Brain microvascular endothelial cell (primary cell): Measurements from ENCODE around the gene CNTNAP1.

Experiments used
- DNase-seq: peaks from one replicate; pipeline ENCODE4 v3.0.0-alpha.2; 2020
- H3K27ac ChIP-seq: fragments of 250-450 bp; sonication (Bioruptor Pico); 2 replicates; pipeline ENCODE4 v1.5.1; 2020; ENCODE audit warnings: mild to moderate bottlenecking, moderate library complexity
- H3K27me3 ChIP-seq: fragments of 250-450 bp; sonication (Bioruptor Pico); replicated peaks from 2 replicates; pipeline ENCODE4 v1.5.1; 2020; ENCODE audit warnings: mild to moderate bottlenecking
- H3K36me3 ChIP-seq: fragments of 250-450 bp; sonication (Bioruptor Pico); replicated peaks from 2 replicates; pipeline ENCODE4 v1.5.1; 2020; ENCODE audit warnings: mild to moderate bottlenecking
- H3K4me3 ChIP-seq: 2 replicates; pipeline ENCODE4 v1.5.1; 2011; ENCODE audit warnings: low read depth, mild to moderate bottlenecking, control low read depth, low read length, moderate library complexity
- in situ Hi-C: cut with HindIII; loops from 2 replicates; pipeline ENCODE4 v1.10.0; 2017; ENCODE audit warnings: low sequenced_read_pairs, low pct_ligation_motif_present
- TF ChIP-seq, protein P1 (sequence below): IDR thresholded peaks from 2 replicates; pipeline ENCODE4 v1.5.1; 2011; ENCODE audit warnings: low read depth, mild to moderate bottlenecking, moderate library complexity, low read length, control low read depth, inconsistent platforms; ENCODE audit errors: missing control alignments

CNTNAP1 gene

DNA sequence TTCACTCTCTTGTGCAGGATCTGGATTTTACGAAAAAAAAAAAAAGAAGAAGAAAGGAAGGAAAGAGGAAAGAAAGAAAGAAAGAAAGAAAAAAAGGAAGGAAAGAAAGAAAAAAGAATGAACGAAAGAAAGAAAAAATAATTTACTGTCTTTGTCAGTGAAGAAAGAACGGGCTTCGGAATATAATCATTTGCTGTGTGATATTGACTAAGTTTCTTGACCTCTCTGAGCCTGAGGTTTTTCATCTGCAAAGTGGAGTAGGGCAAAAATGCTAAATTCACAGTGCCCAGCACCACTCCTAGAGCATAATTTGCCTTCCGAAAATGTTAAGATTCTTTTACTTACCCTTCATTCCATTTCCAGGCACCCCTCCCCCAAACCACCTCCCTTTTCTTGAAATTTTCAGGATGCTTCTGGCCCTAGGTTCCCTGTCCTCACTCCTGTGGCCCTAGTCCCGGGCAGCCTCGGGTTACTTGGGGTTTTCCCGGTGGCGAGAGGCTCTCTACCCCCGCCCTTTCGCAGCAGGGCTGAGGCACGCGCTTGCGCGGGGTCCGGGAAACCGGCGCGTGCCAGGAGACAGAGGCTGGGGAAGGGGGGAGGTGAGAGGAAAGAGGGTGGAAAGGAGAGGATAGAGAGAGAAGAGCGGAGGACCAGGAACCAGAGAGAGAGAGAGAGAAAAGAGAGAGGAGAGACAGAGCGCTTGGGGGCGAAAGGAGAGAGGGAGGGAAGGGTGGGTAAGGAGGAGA lies at the start of gene CNTNAP1:
Gene CNTNAP1 (plus strand): TSS at position 556 of the 746 bp plus-strand sequence. CDS start 299 bp downstream, outside the sequence.
- in situ Hi-C loops, result no loop called here
- Histone ChIP-seq H3K4me3 (peak within 1 kb of the TSS; percentile 58), H3K27me3 (no peaks in the 10 kb centered on the region), H3K36me3 (no peaks in the 10 kb centered on the region), H3K27ac (no peak within 1 kb of the TSS)
- peak; percentile 39 for DNase-seq
- TF ChIP-seq, protein P1, sequence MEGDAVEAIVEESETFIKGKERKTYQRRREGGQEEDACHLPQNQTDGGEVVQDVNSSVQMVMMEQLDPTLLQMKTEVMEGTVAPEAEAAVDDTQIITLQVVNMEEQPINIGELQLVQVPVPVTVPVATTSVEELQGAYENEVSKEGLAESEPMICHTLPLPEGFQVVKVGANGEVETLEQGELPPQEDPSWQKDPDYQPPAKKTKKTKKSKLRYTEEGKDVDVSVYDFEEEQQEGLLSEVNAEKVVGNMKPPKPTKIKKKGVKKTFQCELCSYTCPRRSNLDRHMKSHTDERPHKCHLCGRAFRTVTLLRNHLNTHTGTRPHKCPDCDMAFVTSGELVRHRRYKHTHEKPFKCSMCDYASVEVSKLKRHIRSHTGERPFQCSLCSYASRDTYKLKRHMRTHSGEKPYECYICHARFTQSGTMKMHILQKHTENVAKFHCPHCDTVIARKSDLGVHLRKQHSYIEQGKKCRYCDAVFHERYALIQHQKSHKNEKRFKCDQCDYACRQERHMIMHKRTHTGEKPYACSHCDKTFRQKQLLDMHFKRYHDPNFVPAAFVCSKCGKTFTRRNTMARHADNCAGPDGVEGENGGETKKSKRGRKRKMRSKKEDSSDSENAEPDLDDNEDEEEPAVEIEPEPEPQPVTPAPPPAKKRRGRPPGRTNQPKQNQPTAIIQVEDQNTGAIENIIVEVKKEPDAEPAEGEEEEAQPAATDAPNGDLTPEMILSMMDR, result no peak

DNA sequence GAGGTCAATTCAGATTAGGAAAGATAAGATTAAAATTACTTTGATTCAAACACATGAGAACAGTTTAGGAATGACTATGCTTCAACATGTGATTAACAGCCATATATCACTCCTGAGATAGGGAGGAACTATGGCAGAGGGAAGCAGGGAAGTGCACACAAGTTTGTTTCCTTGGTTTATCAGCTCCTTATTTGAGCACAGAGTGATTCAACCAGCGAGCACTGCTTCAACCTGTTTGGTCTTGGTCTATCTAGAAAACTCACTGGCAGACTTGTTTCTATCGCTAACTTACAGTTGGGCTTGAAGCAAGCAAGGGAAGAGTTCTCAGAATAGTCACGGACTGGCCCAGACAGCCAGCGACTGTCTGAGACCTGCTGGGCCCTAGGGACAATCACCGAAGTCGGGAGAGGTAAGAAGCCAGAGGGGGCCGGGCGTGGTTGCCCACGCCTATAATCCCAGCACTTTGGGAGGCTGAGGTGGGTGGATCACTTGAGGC lies 49.3 kb upstream of the CNTNAP1 start:
- H3K27me3 ChIP-seq, result no peaks in the 10 kb centered on the region
- H3K36me3 ChIP-seq, result no peaks in the 10 kb centered on the region
- no peak overlapping the region for H3K4me3 ChIP-seq
- no peak overlapping the region for H3K27ac ChIP-seq
- no peak for DNase-seq
- in situ Hi-C loops, result no loop called here
- TF ChIP-seq, protein P1, result no peak

DNA sequence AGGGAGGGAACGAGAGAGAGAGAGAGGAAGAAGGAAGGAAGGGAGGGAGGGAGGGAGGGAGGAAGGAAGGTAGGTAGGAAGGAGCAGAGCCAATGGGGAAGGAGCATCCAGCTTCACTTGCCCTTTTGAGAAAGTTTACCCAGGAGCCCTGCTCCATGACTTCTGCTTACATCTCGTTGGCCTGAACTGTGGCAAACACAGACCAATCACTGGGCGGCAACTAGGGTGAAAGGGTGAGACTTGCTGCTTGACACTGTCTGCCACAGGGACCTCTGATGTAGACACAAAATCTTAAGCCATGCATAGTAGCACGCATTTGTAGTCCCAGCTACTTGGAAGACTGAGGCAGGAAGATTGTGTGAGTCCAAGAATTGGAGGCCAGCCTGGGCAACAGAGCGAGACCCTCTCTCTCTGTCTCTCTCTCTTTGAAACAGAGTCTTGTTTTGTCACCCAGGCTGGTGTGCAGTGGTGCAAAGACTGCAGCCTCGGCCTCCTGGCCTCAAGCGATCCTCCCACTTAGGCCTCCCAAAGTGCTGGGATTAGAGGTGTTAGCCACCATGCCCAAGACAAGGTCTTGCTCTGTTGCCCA lies 42.7 kb upstream of the CNTNAP1 start:
- Histone ChIP-seq H3K4me3 (no peak overlapping the region), H3K27ac (no peak overlapping the region), H3K36me3 (no peaks in the 10 kb centered on the region), H3K27me3 (no peaks in the 10 kb centered on the region)
- TF ChIP-seq, protein P1, result no peak
- in situ Hi-C loops, result no loop called here
- DNase-seq, result no peak

DNA sequence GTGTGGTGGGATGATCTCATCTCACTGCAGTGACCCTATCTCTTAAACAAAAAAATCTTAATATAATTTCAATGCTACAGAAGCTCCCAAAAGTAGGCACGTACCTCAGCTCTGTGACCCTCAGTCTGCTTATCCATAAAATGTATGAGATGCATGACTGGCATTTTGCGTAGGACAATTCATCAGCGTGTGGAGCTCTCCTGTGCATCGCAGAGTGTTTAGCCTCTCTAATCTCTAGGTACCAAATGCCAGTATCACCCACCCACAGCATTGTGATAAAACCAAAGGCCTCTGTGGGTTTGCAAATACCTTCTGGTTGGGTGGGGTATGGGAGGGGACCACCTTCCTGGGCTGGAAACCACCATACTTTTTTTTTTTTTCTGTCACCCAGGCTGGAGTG lies 42.2 kb upstream of the CNTNAP1 start:
- H3K27me3 ChIP-seq, result no peaks in the 10 kb centered on the region
- DNase-seq, result no peak
- no peak overlapping the region for H3K4me3 ChIP-seq
- H3K36me3 ChIP-seq, result no peaks in the 10 kb centered on the region
- TF ChIP-seq, protein P1, result no peak
- H3K27ac ChIP-seq, result no peak overlapping the region
- in situ Hi-C loops, result no loop called here

GRCh38 chr17:42642336-42642735 lies 40.0 kb upstream of the CNTNAP1 start:
- Histone ChIP-seq H3K27ac (no peak overlapping the region), H3K27me3 (no peaks in the 10 kb centered on the region), H3K36me3 (no peaks in the 10 kb centered on the region), H3K4me3 (no peak overlapping the region)
- in situ Hi-C loops, result no loop called here
- no peak for DNase-seq
- TF ChIP-seq, protein P1, result no peak
